Cerebellar cortex (tissue), 1 donor: ENCODE measurements around the gene RPS6KA4.
A peak's percentile ranks its signal among the peaks of the same experiment; 100 is the strongest.
"Not testable (repeated sequence)": the region's sequence is repeated elsewhere in the genome, so short reads cannot be mapped to it uniquely, and the experiment has no call there.

Experiments
- DNase-seq: peaks from one replicate; pipeline ENCODE4 v3.0.0-alpha.2; 2015; ENCODE audit warnings: low spot score

The RPS6KA4 gene

DNA sequence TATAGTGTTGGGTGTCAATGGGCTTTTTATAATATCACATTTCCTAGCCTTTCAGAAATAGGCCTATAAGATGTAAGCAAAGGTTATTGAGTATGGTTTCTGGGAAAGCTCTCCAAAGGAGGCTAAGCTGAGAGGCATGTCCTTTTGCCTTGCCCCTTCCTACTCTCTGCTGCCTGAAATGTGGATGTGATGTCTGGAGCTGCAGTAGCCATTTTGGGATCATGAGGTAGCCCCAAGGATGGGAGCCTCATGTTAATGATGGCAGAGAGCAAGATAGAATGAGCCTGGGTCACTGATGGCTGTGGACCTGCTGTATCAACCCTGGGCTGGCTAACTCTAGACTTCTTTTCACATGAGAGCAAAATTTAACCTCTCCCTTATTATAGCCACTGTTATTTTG is 29.0 kb downstream of the RPS6KA4 start:
- DNase-seq, result no peak

DNA sequence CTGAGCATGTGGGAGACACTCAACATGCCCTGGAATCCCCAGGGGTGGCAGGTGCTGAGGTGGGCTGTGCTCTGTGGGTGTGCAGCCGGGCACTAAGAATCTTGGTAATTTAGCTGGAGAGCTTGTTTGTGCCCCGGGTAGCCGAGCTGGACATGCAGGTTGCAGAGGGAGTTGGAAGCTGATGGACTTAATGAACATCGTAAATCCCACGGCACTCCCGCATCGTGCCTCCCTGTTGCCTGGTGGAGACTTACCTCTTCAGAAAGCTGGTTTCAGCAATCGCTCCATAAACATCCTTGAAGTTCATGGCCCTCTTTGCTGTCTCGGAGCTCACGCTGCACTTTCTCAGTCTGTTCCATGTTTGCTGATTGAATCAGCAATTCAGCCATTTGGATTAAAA is 29.9 kb downstream of the RPS6KA4 start:
- no peak for DNase-seq

DNA sequence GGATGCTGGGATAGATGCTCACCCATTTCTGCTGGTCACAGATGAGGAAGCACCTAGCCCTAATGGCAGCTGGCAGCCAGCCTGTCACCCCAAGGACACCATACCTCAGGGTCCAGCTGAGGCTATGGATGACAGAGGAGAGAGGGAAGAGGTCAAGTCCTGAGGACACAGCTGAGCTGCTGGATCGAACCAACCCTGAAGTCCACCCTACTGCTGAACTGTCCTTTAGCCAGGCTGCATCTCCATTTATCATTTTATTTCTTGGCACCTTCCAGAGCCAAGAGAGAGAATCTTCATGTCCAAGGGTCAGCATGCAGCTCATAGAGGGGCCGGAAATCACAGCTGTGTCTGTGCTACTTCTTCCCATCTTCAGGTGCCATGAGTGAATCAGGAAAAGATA is 30.9 kb downstream of the RPS6KA4 start:
- no peak for DNase-seq

DNA sequence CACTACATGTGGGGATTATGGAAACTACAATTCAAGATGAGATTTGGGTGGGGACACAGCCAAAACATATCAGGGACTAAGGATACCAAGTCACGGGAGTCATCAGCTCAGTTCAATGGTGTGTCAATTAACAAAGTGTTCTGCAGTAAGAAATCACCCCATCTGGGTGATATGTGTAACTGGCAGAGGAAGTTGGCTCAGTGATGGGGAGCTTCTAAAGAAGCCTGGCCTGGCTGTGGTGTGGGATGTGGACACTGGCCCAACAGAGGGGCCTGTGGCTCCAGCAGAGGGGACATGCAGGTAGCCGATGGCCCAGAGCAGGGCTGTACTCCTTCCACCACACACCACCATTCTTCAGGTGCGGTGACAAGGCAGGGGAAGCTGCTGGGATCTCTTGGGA is 31.6 kb downstream of the RPS6KA4 start:
- DNase-seq, result no peak

DNA sequence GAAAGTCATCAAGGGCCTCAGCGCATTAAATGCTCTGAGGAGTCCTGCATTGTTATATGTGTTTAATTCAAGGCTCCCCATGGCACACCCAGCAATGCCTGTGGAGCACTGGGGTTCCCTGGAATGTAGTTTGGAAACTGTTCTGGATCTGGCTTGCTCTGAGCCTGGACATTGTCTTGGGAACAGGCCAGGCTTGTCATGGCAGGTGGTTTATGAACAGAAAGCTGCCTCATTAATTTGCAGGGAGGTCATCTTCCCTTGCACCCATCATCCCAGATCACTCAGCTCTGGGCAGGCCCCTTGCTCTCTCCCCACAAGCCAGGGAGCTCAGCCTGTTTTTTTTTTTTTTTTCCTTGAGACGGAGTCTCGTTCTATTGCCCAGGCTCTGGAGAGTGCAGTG is 32.9 kb downstream of the RPS6KA4 start:
- DNase-seq, result peak; percentile 38

DNA sequence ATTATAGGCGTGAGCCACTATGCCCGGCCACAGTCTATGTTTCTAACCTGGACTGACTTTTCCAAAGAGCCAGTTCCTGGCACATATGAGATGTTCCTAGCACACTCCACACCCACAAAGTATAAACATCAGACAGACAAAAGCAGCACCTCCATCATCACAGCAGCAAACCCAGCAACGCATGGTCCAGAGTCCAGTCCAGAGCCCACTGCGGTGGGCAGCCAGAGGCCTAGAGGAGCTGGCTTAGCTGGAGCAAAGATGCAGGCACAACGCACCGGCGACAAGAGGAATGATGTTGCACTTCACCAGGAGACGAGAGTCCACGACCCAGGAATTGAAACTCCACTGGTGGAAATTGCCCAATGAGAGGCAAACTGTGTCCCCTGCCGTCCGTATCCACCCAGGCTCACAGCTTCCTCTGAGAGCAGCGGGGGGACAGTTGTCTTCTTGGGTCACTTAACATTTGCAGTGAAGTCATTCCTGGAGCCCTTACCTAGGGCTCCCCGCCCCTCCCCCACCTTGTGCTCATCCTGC is 36.6 kb downstream of the RPS6KA4 start:
- no peak for DNase-seq

DNA sequence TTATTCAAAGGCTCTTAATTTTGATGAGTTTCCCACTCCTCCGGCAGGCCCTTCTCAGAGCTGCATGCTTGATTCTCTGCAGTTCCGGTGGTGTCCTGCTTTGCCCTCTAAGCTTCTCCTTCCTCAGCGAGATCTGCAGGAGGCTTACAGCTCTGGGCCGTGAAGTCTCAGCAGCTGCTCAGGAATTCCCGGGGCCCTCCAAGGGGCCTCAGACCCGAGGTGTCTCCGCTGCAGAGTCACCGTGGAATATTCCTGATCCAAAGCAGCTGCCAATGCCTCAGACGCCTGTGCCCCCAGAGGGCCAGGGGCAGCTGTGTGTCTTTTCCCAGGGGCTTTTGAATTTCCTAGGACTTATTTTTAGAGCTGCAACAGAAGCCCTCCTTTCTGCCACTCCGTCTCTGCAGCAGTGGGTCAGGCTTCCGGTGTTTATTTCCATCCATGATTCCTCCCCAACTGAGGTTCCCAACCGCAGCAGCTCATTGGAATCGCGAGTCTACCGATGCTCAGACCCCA is 37.2 kb downstream of the RPS6KA4 start:
- peak; percentile 55 for DNase-seq

DNA sequence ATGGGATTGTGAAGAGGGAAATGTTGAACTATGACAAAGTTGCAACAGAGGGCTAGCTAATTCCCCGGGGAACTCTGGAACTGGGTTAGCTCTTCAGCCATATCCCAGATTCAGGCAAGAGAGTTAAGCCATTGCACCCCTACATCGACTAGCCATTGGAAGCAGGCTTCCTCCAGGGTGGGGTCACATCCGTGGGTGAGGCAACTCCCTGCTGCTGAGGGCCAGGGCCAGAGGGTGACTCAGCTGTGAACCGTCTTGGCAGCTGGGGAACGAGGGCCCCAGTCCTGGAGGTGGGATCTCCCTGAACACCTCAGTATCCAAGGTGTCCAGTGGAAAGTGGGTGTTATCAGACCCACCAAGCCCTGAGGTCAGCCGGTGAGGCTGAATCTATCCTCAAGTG is 41.1 kb downstream of the RPS6KA4 start:
- DNase-seq, result no peak

DNA sequence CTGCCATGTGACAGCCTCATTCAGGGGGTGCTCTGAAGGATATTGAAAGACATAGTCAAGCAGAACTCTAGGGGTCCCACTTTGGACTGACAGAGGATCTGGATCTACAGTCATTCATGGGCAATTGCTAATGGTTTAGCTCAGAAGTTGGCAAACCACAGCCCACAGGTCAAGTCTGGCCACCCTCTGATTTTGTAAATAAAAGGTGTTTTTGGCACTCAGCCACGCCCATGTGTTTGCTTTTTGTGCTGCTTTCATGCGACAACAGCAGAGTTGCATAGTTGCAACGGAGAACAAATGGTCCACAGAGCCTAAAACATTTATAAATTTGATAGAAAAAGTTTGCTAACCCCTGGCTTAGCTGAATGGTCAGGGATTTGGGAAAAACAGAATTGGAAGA is 41.7 kb downstream of the RPS6KA4 start:
- no peak for DNase-seq

DNA sequence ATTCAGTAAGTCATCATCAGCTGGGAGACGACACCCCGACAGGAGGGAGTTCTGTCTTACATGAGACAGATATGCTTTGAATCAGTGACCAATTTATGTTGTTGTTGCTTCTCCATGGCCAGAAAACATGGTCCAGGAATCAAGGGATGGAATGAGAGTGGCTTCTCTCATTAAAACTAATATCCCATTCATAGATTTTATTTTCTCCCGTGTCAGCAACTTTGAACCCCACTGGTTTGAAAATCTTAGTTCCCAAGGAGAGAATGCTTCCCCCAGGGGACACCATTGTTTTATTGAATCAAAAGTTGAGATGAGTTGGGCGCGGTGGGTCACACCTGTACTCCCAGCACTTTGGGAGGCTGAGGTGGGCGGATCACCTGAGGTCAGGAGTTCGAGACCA is 42.8 kb downstream of the RPS6KA4 start:
- no peak for DNase-seq

DNA sequence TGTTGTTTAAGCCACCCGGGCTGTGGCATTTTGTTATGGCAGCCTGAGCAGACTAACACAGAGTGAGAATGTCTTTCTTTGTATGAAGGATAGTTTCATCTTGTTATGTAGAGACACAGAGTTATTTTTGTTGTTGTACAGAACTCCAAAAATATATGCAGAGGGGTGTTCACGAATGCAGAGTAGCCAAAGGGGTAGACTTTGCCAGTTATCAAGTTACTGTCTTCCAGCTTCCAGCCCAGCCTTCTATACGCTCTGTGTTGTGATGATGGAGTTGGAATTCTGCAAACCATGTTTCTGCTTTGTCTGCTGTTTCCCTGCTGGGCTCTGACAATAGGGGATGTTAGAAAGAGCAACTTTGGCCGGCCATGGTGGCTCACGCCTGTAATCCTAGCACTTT is 44.1 kb downstream of the RPS6KA4 start:
- DNase-seq, result no peak

DNA sequence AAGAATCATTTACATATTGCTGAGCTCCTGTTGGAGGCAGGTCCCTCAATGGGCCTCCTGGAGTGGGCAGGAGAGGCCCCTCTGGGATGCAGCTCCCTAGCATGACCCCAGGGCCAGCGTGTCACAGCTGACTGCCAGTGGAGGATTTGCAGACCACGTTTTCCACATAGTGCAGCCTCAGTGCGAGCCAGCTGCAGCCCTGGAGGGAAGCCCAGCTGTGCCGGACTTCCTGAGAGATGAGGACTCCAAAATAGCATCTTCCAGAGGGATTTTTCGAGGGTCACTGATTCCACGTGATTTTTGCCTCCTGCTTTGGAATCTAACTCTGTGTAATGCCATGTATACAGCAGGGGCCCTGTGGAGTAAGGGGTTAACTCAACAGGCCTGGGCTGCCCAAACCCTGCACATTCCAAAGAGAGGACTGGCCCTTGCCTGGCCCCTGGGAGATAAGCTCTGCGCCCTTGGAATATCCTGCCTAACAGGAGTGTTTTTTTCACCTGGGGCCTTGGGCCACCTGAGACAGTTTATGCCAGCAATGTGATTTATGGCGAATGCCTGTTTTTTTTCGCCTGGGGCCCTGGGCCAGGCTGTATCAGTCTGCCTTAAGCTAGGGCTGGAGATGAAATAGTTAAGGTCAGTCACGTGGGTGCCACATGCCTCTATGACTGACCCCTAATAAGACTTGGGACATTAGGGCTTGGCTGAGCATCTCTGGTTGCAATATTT is 47.4 kb downstream of the RPS6KA4 start:
- peak; percentile 82 for DNase-seq

DNA sequence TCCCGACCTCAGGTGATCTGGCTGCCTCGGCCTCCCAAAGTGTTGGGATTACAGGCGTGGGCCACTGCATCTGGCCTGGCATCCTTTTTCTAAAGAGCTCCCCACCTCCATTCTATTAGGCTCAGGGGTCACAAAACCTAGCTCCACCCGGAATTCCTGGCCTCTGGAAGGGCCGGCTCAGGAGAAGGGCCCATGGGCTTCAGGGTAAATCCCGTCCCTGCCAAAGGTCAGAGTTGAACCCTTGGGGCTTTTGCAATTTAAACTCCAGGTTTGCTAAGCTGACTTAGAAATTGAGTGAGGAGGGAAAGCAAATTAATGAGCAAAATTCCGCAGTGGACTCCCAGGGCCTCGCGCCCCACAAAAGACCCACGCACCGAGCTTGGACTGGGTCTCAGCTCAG is 48.3 kb downstream of the RPS6KA4 start:
- DNase-seq, result peak; percentile 81

DNA sequence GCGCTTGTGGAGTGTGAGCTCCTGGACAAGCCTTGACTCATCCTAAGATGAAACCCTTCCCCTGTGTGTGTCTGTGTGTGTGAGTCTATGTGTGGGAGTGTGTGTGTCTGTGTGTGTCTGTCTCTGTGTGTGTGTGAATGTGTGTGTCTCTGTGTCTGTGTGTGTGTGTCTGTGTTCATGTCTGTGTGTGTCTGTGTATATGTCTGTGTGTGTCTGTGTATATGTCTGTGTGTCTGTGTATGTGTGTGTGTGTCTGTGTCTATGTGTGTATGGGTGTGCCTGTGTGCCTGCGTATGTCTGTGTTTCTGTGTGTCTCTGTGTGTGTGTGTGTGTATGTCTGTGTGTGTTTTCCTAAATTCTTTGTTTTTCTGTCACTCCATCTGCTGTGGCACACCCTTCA is 48.7 kb downstream of the RPS6KA4 start:
- no peak for DNase-seq

DNA sequence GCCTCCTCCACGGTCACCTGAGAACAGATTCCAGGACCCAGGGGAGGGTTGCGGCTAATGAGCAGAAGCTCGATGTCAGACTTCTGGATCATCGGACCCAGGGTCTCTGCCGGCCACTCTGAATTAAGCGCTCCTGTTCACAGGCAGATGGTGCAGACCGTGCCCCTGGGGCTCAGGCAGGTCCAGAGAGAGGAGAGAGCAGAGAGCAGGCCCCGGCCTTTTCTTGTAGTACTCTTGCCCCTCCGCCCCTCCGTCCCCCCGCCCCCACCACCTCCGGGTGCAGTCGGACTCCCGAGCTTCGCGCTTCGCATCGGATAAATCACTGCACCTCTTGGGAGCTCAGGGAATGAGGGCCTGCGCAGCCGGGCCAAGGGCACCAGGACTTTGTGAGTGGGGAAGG is 50.3 kb downstream of the RPS6KA4 start:
- no peak for DNase-seq

DNA sequence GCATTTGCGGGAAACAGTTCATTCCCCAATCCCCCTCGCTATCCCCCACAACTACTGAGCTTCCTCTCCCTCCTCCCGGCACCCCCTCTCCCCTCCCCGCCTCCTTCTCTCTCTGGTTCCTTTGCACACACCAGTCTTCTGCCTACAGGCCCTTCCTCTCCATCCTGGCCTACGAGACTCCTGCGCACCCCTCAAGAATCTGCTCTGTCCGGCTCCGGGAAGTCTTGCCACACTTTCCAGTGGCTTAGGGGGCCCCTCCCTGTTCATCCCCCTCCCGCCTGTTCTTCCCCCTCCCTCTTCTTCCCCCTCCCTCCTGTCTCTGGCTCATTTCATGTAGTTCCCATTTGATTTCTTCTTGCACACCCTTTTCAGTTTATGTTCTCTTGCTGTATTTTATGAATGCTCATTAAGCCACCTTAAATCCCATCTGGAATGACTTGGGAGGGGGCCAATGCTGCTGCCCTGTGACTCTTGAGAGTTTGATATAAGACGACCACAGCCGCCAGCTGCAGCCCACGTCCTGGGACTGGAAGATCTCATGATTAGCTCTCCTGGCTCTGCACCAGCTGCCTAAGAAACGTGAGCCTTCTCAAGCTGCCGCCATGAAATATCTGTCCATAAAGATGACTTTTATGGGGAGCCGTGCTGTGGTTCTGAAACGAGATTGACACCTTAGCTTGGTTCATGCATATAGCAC is 50.9 kb downstream of the RPS6KA4 start:
- DNase-seq, result peak; percentile 66

DNA sequence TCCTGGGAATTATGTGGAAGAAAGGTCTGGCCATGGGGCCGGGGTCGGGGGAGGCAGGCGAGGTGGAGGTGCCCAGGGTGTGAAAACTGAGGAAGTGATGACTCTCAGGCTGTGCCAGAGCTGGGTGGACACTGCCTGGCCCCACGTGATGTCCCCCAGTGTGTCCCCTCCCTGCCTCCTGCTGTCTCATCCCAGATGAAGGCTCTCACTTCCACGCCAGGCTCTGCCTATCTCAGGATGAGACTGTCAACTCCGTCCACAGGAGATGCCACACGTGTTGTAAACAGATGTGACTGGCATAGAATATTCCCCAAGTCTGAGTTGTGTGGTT is 51.4 kb downstream of the RPS6KA4 start:
- no peak for DNase-seq

DNA sequence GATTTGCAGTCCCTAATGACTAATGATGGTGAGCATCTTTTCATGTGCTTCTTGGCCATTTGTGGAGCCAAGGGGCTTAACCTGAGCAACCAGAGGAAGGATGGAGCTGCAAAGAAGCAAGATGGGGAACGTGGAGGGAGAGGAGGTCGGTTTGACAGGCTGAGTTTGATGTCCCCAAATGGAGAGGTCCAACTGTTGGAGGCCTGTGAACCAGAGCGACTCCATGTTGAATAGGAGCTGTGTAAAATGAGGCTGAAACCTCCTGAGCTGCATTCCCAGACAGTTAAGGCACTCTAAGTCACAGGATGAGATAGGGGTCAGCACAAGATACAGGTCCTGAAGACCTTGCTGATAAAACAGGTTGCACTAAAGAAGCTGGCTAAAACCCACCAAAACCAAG is 54.5 kb downstream of the RPS6KA4 start:
- no peak for DNase-seq

DNA sequence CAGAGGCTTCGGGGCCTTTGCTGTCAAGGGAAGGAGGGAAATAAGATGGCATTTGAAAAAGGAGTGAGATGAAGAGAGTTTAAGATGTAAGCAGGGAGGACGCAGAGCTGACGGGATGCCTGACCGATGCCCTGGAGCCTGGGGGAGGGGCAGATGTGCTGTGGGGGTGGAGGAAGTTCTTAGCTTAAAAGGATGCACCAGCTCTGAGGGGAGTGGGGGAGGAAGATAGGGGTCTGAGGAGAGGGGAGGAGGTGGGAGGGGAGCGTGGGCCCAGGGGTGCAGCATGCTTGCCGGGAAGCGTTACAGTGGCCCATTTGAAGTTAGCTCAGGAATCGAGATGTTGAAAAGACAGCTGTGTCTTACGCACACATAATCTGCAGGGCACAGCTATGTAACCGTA is 56.3 kb downstream of the RPS6KA4 start:
- DNase-seq, result no peak

DNA sequence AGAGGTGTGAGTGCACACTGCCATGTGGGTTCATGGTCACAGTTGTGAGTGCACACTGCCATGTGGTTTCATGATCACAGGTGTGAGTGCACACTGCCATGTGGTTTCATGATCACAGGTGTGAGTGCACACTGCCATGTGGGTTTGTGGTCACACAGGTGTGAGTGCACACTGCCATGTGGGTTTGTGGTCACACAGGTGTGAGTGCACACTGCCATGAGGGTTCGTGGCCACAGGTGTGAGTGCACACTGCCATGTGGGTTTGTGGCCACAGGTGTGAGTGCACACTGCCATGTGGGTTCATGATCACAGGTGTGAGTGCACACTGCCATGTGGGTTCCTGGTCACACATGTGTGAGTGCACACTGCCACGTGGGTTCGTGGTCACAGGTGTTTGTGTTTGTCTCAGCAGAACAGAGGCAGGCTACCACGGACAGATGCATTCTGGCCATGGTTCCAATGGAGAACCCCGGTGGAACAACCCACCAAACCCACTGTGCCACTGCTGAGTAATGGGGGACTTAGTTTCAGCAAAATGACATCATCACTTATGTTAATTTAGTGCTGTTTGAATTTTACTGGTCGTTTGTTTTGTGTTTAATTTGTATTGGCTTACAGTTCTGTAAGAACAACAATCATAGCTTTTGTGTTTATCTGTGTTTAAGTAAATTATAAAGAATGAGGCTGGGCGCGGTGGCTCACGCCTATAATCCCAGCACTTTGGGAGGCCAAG is 57.2 kb downstream of the RPS6KA4 start:
- DNase-seq, result no peak

DNA sequence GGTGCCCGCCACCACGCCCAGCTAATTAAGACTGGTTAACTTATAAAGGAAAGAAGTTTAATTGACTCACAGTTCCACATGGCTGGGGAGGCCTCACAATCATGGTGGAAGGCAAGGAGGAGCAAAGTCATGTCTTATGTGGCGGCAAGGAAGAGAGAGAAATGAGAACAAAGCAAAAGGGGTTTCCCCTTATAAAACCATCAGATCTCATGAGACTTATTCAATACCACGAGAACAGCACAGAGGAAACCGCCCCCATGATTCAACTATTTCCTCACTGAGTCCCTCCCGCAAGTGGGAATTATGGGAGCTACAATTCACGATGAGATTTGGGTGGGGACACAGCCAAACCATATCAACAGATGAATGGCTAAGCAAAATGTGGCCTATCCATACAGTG is 59.3 kb downstream of the RPS6KA4 start:
- not testable (repeated sequence) for DNase-seq

DNA sequence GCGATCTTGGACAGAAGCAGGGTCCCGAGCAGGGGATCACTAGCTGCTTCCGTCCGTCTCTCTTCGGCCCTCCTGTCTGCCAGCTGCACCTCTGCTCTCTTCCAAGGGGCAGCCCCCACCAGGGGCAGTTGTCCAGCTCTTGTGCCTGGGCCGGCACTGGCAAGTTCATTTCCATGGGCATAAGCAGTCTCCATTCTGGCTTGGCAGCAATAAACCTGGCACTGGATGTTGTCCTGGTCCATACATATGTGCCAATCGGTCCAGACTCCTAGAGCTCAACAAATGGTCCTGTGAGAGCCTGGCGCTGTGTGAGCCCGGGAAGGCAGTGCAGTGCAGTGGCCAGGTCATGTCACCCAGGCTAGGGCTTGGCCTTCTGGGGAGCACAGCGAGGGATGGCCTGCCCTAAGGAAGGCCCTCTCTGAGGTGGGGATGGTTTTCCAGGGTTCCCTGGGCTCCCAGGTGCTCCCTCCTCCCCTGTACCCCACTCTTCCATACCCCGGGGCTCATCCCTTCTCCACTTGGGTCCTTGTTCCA is 60.4 kb downstream of the RPS6KA4 start:
- DNase-seq, result no peak
